ENCODE measurements around the gene OR5C1.
"Not testable (repeated sequence)": the region's sequence is repeated elsewhere in the genome, so short reads cannot be mapped to it uniquely, and the experiment has no call there.

OR5C1 gene

DNA sequence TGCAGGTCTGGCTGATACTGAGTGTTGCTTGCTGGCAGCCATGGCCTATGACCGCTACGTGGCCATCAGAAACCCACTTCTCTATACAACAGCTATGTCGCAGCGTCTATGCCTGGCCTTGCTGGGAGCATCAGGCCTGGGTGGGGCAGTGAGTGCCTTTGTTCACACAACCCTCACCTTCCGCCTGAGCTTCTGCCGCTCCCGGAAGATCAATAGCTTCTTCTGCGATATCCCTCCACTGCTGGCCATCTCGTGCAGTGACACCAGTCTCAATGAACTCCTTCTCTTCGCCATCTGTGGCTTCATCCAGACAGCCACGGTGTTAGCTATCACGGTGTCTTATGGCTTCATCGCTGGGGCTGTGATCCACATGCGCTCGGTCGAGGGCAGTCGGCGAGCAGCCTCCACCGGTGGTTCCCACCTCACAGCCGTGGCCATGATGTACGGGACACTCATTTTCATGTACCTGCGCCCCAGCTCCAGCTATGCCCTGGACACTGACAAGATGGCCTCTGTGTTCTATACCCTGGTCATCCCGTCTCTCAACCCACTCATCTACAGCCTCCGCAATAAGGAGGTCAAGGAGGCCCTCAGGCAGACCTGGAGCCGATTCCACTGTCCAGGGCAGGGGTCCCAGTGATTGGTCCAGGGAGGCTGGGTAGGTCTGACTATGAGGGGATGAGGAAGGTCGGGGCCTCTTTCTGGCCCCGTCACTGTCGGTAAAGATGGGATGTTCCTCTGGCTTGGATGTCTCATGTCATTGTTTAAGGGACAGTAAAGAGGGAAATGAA is 718 bp downstream of the OR5C1 start:
- no peak overlapping the region for H3K4me3 ChIP-seq (ENCODE audit: low read length)
- no peaks in the 10 kb centered on the region for H3K27me3 ChIP-seq (ENCODE audit: control insufficient read depth, insufficient read depth, low read length)
- peaks cover 43% of the 10 kb centered on the region for H3K9me3 ChIP-seq (ENCODE audit: control insufficient read depth, low read depth, low read length)
- H3K27ac ChIP-seq (ENCODE audit: low read length): no peak overlapping the region
- H3K4me1 ChIP-seq (ENCODE audit: control insufficient read depth, low read depth, low read length): no peaks in the 10 kb centered on the region
- no peaks in the 10 kb centered on the region for H3K36me3 ChIP-seq (ENCODE audit: control insufficient read depth, low read depth, low read length)
- H3K9ac ChIP-seq (ENCODE audit: low read length): no peak overlapping the region

DNA sequence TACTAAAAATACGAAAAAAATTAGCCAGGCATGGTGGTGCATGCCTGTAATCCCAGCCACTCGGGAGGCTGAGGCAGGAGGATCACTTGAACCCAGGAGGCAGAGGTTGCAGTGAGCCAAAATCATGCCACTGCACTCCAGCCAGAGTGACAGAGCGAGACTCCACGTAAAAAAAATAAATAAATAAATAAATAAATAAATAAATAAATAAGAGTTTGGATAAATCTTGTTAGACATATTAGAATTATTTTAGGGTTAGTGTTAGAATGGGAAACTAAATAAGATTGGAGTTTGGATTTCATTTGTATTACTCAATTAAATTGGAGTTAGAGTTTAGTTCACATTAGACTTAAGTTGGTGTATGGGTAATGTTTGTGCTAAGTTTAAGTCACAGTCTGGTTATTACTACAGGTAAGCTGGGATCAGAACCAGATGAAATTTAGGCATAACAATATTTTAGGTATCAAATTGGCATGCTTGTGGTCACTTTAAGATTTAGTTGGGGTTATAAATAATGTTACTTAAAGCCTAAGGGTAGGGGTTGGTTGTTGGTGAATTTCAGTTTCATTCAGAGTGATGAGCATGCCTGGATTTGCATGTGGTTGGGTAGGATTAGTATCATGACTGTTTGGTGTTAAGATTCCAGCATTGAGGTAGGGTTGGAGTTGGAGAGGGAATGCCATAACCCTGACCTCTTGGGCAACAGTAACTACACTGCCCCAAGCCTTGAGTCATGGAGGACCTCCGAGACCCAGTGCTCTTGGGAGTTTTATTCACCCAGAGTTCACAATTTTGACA is 3.3 kb downstream of the OR5C1 start:
- no peak overlapping the region for H3K4me3 ChIP-seq (ENCODE audit: low read length)
- H3K9ac ChIP-seq (ENCODE audit: low read length): no peak overlapping the region
- H3K4me1 ChIP-seq (ENCODE audit: control insufficient read depth, low read depth, low read length): no peaks in the 10 kb centered on the region
- H3K36me3 ChIP-seq (ENCODE audit: control insufficient read depth, low read depth, low read length): no peaks in the 10 kb centered on the region
- H3K27me3 ChIP-seq (ENCODE audit: control insufficient read depth, insufficient read depth, low read length): no peaks in the 10 kb centered on the region
- H3K27ac ChIP-seq (ENCODE audit: low read length): no peak overlapping the region
- peaks cover 31% of the 10 kb centered on the region for H3K9me3 ChIP-seq (ENCODE audit: control insufficient read depth, low read depth, low read length)

DNA sequence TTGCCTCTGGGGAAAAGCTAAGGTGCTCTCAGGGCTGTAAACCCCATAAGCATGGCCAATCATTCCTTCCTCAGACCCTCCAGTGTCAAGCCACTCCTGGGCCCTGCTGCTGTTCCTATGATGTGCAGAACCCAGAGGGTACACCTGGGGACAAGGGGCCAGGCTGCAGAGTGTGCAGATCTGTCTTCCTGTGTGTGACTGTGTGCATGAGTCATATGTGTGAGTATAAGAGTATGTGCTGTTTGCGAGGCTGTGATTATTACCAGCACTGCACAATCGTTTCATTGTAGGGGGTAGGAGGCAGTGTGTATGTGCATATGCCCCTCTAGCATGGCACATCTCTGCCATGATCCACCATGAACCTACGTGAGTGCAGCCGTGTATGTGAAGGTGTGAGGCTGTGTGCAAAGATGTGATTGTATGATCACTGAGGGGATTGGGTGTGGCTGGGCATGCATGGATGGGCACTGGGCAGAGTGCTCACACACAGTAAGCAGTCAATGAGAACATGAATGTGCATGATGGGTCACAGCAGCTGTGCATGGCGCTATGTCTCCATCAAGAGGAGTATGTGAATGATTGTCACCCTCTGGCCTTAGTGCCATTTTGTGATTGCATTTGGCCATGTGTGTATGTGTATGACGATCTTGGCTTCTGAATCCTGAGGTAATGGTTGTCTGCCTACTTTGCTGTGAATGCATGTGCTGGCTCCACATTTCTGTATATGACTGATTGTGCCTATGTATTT is 8.8 kb downstream of the OR5C1 start:
- H3K27ac ChIP-seq (ENCODE audit: low read length): no peak overlapping the region
- H3K36me3 ChIP-seq (ENCODE audit: control insufficient read depth, low read depth, low read length): no peaks in the 10 kb centered on the region
- no peaks in the 10 kb centered on the region for H3K27me3 ChIP-seq (ENCODE audit: control insufficient read depth, insufficient read depth, low read length)
- no peak overlapping the region for H3K9ac ChIP-seq (ENCODE audit: low read length)
- no peaks in the 10 kb centered on the region for H3K4me1 ChIP-seq (ENCODE audit: control insufficient read depth, low read depth, low read length)
- peaks cover 28% of the 10 kb centered on the region for H3K9me3 ChIP-seq (ENCODE audit: control insufficient read depth, low read depth, low read length)
- no peak overlapping the region for H3K4me3 ChIP-seq (ENCODE audit: low read length)

DNA sequence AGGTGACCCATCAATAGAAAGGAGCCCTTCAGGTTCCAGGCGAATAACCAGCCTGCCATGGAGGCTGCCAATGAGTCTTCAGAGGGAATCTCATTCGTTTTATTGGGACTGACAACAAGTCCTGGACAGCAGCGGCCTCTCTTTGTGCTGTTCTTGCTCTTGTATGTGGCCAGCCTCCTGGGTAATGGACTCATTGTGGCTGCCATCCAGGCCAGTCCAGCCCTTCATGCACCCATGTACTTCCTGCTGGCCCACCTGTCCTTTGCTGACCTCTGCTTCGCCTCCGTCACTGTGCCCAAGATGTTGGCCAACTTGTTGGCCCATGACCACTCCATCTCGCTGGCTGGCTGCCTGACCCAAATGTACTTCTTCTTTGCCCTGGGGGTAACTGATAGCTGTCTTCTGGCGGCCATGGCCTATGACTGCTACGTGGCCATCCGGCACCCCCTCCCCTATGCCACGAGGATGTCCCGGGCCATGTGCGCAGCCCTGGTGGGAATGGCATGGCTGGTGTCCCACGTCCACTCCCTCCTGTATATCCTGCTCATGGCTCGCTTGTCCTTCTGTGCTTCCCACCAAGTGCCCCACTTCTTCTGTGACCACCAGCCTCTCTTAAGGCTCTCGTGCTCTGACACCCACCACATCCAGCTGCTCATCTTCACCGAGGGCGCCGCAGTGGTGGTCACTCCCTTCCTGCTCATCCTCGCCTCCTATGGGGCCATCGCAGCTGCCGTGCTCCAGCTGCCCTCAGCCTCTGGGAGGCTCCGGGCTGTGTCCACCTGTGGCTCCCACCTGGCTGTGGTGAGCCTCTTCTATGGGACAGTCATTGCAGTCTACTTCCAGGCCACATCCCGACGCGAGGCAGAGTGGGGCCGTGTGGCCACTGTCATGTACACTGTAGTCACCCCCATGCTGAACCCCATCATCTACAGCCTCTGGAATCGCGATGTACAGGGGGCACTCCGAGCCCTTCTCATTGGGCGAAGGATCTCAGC is 11.6 kb downstream of the OR5C1 start, which contains the start of gene OR1K1:
OR1K1 (plus strand) TSS at position 58 of the 995 bp plus-strand sequence; CDS start at position 58, 0 bp downstream.
- peaks cover 22% of the 10 kb centered on the region for H3K9me3 ChIP-seq (ENCODE audit: control insufficient read depth, low read depth, low read length)
- H3K9ac ChIP-seq (ENCODE audit: low read length): no peak within 1 kb of the TSS
- H3K4me3 ChIP-seq (ENCODE audit: low read length): no peak within 1 kb of the TSS
- H3K27ac ChIP-seq (ENCODE audit: low read length): no peak within 1 kb of the TSS
- H3K36me3 ChIP-seq (ENCODE audit: control insufficient read depth, low read depth, low read length): no peaks in the 10 kb centered on the region
- H3K4me1 ChIP-seq (ENCODE audit: control insufficient read depth, low read depth, low read length): no peaks in the 10 kb centered on the region
- H3K27me3 ChIP-seq (ENCODE audit: control insufficient read depth, insufficient read depth, low read length): no peaks in the 10 kb centered on the region

DNA sequence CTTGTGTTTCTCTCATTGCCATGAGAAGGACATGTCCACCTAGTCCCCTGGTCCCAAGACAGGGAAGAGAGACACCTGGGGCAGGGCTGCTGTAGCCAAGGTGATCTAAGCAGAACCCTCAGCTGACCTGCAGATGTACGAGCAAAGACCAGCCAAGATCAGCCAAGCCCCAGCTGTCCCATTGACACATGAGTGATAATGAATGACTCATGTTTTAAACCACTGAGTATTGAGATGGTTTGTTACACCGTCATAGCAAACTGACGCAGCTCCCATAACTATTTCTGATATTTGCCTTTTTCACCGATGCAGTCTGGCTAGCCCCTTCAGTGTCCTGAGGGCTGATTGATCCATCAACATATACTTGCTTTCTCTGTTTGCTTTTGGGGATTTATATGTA is 17.9 kb downstream of the OR5C1 start:
- Histone ChIP-seq H3K27me3 (ENCODE audit: control insufficient read depth, insufficient read depth, low read length) (no peaks in the 10 kb centered on the region), H3K36me3 (ENCODE audit: control insufficient read depth, low read depth, low read length) (no peaks in the 10 kb centered on the region), H3K27ac (ENCODE audit: low read length) (no peak overlapping the region), H3K4me3 (ENCODE audit: low read length) (no peak overlapping the region), H3K9me3 (ENCODE audit: control insufficient read depth, low read depth, low read length) (peaks cover 6% of the 10 kb centered on the region), H3K9ac (ENCODE audit: low read length) (no peak overlapping the region), H3K4me1 (ENCODE audit: control insufficient read depth, low read depth, low read length) (no peaks in the 10 kb centered on the region)

DNA sequence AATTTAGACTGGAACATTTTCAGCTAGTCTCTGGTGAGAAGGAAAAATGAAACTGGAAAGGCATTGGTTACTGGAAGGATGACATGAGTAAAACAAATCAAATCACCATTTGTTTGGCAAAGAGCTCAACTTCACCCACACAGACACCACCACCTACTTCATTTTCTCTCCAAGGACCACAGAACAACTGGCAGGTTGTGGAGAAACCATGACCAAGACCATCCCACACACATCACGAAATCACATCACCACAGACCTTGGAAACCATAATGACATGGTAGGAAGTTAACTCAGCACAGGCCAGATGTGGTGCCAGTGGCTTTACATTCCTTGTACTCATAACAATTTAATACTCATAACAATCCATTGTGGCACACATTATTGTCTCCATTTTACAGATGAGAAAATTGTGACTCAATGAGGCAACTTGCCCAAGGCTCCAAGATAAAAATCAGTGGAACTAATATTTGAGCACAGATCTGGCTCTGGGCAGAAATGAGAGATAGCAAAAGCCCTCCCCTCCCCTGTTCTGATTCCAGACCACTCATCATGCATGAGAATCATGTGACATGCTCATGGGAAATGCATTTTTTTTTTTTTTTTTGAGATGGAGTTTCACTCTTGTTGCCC is 18.7 kb downstream of the OR5C1 start:
- Histone ChIP-seq H3K27ac (ENCODE audit: low read length) (no peak overlapping the region), H3K4me1 (ENCODE audit: control insufficient read depth, low read depth, low read length) (no peaks in the 10 kb centered on the region), H3K27me3 (ENCODE audit: control insufficient read depth, insufficient read depth, low read length) (no peaks in the 10 kb centered on the region), H3K36me3 (ENCODE audit: control insufficient read depth, low read depth, low read length) (no peaks in the 10 kb centered on the region), H3K9ac (ENCODE audit: low read length) (no peak overlapping the region), H3K9me3 (ENCODE audit: control insufficient read depth, low read depth, low read length) (no peaks in the 10 kb centered on the region), H3K4me3 (ENCODE audit: low read length) (no peak overlapping the region)

DNA sequence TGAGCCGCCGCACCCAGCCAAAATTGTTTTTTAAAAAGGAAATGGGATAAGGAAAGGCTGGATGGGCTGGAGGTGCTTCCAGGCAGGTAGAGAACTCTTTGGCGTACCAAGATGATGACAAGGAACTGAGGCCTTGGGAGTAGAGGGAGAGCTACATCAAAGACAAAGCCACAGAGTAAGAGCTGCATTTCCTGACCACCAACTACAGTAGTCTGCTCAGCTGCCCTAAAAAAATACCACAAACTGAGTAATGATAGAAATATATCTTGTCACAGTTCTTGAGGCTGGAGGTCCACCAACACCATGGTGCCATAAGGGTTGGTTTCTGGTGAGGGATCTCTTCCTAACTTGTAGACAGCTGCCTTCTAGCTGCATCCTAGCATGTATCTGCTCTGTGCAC is 19.4 kb downstream of the OR5C1 start:
- no peak overlapping the region for H3K4me3 ChIP-seq (ENCODE audit: low read length)
- no peaks in the 10 kb centered on the region for H3K4me1 ChIP-seq (ENCODE audit: control insufficient read depth, low read depth, low read length)
- H3K27me3 ChIP-seq (ENCODE audit: control insufficient read depth, insufficient read depth, low read length): no peaks in the 10 kb centered on the region
- H3K27ac ChIP-seq (ENCODE audit: low read length): no peak overlapping the region
- no peaks in the 10 kb centered on the region for H3K9me3 ChIP-seq (ENCODE audit: control insufficient read depth, low read depth, low read length)
- H3K9ac ChIP-seq (ENCODE audit: low read length): no peak overlapping the region
- H3K36me3 ChIP-seq (ENCODE audit: control insufficient read depth, low read depth, low read length): no peaks in the 10 kb centered on the region

DNA sequence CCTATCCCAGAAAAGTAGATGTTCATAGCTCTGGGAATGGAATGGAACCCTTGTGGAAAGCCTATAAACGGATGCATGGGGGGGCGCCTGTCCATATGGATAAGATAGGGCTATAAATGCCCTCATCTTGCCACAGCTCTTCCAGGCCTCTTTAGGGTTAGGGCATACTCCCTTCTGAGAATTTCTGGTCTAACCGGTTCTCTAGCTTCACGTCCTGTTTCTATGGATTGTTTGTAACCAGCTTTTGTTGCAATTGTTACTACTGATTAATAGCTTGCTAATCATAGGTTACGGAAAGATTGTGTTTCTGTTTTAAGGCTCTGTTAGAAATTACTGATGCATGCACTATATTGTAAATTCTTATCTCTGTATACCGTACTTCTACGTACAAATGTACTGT is 20.5 kb downstream of the OR5C1 start:
- H3K4me1 ChIP-seq (ENCODE audit: control insufficient read depth, low read depth, low read length); H3K27me3 ChIP-seq (ENCODE audit: control insufficient read depth, insufficient read depth, low read length); H3K9ac ChIP-seq (ENCODE audit: low read length); H3K9me3 ChIP-seq (ENCODE audit: control insufficient read depth, low read depth, low read length); H3K36me3 ChIP-seq (ENCODE audit: control insufficient read depth, low read depth, low read length); H3K4me3 ChIP-seq (ENCODE audit: low read length); H3K27ac ChIP-seq (ENCODE audit: low read length): not testable (repeated sequence)

DNA sequence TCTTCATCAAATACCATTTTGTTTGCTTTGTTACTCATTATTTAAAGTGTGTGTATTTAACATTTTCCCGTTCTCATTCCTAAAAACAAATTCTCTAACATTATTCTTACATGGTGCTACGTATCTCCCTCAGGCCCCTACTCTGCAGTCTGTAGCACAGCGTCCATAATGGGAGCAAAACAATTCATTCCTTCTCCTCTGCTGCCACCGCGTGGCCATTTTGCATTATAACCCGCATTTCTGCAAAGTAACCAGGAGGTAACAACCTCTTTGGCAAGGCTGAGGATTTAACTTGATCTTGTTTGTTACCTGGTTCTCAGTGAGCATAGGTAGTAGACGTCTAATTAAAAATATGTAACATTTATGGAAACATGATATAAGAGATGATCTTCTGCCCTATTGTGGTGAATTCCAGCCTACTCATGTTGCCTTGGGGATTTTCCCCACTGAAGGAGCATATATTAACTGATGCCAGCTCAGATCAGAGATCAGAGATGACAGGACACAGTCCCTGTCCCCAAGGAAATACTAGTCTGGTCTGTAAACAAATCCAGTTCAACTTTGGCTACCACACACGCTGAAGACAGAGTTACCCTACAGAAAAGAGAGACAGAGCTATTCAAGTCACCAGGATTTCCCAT is 21.7 kb downstream of the OR5C1 start:
- H3K27ac ChIP-seq (ENCODE audit: low read length): no peak overlapping the region
- H3K9ac ChIP-seq (ENCODE audit: low read length): no peak overlapping the region

DNA sequence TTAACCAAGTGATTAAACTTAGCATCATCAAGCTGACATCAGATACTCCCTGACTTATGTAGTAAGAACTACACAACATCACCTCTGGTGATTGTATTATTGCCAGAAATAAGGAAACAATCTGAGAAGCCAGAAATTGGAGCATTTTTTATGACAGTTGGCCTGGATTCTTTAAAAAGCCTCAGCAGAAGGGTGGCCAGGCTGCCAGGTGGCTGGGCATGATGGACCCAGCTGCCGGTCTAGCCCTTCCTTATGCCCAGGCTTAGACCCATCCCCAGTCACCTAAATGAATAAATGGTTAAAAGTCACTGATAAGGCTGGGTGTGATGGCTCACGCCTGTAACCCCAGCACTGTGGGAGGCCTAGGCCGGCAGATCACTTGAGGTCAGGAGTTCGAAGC is 24.0 kb downstream of the OR5C1 start:
- H3K4me3 ChIP-seq (ENCODE audit: low read length): no peak overlapping the region
- no peak overlapping the region for H3K9ac ChIP-seq (ENCODE audit: low read length)
- H3K4me1 ChIP-seq (ENCODE audit: control insufficient read depth, low read depth, low read length): no peaks in the 10 kb centered on the region
- no peak overlapping the region for H3K27ac ChIP-seq (ENCODE audit: low read length)
- H3K36me3 ChIP-seq (ENCODE audit: control insufficient read depth, low read depth, low read length): peaks cover 3% of the 10 kb centered on the region
- H3K27me3 ChIP-seq (ENCODE audit: control insufficient read depth, insufficient read depth, low read length): no peaks in the 10 kb centered on the region
- no peaks in the 10 kb centered on the region for H3K9me3 ChIP-seq (ENCODE audit: control insufficient read depth, low read depth, low read length)

More for the DNA sequence above, 21.7 kb downstream of the OR5C1 start:
- Histone ChIP-seq H3K27me3 (ENCODE audit: control insufficient read depth, insufficient read depth, low read length) (no peaks in the 10 kb centered on the region), H3K36me3 (ENCODE audit: control insufficient read depth, low read depth, low read length) (no peaks in the 10 kb centered on the region), H3K9me3 (ENCODE audit: control insufficient read depth, low read depth, low read length) (no peaks in the 10 kb centered on the region), H3K4me1 (ENCODE audit: control insufficient read depth, low read depth, low read length) (no peaks in the 10 kb centered on the region), H3K4me3 (ENCODE audit: low read length) (no peak overlapping the region)

Data from iPS-18a (cell line).